ENCODE data around the gene PSMD4. TPM values are rescaled to one million over a fixed set of nuclear protein-coding genes. Genes with fewer than 3 reads are reported as not detected.

Gene PSMD4
- 92.5 and 96.8 TPM in 2 replicates for total RNA-seq

DNA sequence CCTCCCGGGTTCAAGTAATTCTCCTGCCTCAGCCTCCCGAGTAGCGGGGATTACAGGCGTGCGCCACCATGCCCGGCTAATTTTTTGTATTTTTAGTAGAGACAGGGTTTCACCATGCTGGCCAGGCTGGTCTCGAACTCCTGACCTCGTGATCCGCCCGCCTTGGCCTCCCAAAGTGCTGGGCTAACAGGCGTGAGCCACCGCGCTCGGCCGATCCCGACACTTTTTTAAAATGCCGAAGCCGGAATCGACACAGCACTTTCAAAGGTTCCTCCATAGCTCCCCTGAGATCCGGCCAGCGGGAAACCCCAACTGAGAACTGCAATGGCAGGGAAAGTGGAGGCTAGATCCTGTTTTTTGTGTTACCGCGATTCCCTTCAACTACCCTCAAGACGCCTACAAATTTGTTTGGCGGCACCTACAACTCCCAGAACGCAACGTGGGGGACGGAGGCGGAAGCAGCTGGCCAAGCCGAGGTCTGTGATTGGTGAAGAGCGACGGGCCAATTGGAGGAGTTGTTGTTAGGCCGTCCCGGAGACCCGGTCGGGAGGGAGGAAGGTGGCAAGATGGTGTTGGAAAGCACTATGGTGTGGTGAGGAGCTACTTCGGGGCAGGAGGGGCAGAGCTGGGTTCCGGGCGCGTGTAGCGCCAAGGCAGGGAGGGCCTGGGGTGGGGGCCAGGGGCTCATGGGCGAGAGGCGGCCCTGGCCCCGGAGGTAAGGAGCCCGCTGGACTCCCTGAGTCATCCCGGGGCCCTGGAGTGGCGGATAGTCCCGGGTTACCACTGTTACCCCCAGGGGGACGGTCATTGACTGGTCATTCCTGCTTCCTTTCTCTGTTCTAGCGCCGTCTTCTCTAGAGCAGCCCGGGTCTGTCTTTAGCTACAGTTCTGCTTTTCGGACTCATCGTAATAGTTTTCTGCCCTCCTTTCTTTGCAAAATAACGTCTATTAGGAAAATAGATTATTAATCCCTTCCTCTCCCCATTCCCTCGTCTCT is at the start of gene PSMD4:
Gene PSMD4 (plus strand): TSS at position 518 of the 997 bp plus-strand sequence. CDS start 49 bp downstream, at position 567.

DNA sequence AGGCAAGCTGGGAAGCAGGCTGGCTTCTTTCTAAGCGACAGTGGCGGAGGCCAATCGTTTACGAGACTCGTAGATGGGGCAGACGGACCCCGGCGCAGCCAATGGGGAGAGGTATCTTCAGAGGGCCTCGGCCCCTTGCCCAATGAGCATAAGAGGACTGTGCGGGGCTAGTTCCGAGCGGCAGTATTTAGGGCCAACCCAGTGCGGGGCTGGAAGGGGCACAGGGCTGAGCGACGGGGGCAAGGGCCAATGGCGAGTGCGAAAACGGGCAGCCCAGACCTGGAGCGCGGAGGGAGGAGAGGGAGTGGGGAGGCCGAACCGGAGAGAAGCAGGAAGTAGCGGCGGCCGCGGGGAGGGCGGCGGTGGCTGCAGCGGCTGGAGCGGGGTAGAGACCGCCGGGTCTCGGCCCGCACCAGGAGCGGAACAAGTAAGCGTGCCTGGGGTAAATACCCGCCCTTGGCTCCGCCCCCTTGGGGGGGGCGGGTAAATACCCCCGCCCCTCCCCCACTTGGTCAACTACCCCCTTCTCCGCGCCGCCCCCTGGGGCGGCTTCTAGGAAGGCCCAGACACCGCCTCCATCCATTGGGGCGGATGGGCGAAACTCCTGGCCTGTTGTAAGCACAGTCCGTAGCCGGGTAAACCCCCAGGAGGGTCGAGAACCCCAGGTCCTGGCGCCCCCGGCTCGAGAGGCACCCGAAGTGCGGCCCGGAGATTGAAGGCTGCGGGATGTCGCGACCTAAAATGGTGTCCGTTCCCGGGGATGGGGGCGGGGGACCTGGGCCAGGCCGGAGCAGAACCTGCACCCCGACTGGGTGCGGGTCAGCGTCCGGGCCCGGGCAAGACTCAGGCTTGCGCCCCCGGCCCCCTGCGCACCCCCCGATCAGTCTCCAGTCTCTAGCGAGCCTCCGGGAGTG is 27.7 kb downstream of the PSMD4 start, which contains the start of gene ZNF687:
Gene ZNF687 (plus strand): TSS at position 331 of the 914 bp plus-strand sequence. CDS start 3,993 bp downstream, outside the sequence.

Small RNAs within 50 kb of the gene (small RNA-seq; reads per million reads assigned to genes)
- gene RN7SL444P, result not detected

Other genes with a start within 250 kb of the PSMD4 start
- 20.4 and 21.1 TPM in 2 replicates for gene MINDY1, start 247.8 kb upstream of the PSMD4 start, total RNA-seq
- 9.1 and 10.4 TPM in 2 replicates for gene PRUNE1, start 246.3 kb upstream of the PSMD4 start, total RNA-seq
- gene BNIPL, start 218.1 kb upstream of the PSMD4 start, total RNA-seq, result under 0.01 and 0.12 TPM in 2 replicates
- 3.6 and 5.0 TPM in 2 replicates for gene C1orf56, start 207.0 kb upstream of the PSMD4 start, total RNA-seq
- 62.1 and 64.6 TPM in 2 replicates for gene CDC42SE1, start 195.1 kb upstream of the PSMD4 start, total RNA-seq
- gene MLLT11, start 194.3 kb upstream of the PSMD4 start, total RNA-seq, result 2.3 and 2.8 TPM in 2 replicates
- 18.8 and 19.3 TPM in 2 replicates for gene GABPB2, start 184.0 kb upstream of the PSMD4 start, total RNA-seq
- 5.4 and 5.5 TPM in 2 replicates for gene SEMA6C, start 108.1 kb upstream of the PSMD4 start, total RNA-seq
- not detected in 2 replicates for gene TNFAIP8L2, start 98.1 kb upstream of the PSMD4 start, total RNA-seq
- 7.0 and 8.7 TPM in 2 replicates for gene LYSMD1, start 88.8 kb upstream of the PSMD4 start, total RNA-seq
- gene SCNM1, start 88.6 kb upstream of the PSMD4 start, total RNA-seq, result 22.2 and 29.0 TPM in 2 replicates
- 0.81 and 1.6 TPM in 2 replicates for gene TMOD4, start 78.8 kb upstream of the PSMD4 start, total RNA-seq
- gene VPS72, start 64.5 kb upstream of the PSMD4 start, total RNA-seq, result 42.8 and 45.5 TPM in 2 replicates
- 117 and 146 TPM in 2 replicates for gene PIP5K1A, start 56.2 kb upstream of the PSMD4 start, total RNA-seq
- gene ZNF687, start 27.6 kb downstream of the PSMD4 start, total RNA-seq, result 23.3 and 27.4 TPM in 2 replicates
- 92.2 and 93.9 TPM in 2 replicates for gene PI4KB, start 72.7 kb downstream of the PSMD4 start, total RNA-seq
- 31.3 and 33.4 TPM in 2 replicates for gene RFX5, start 92.5 kb downstream of the PSMD4 start, total RNA-seq
- gene SELENBP1, start 118.0 kb downstream of the PSMD4 start, total RNA-seq, result 43.8 and 51.8 TPM in 2 replicates
- gene PSMB4, start 144.8 kb downstream of the PSMD4 start, total RNA-seq, result 204 and 248 TPM in 2 replicates
- 28.9 and 46.9 TPM in 2 replicates for gene POGZ, start 204.8 kb downstream of the PSMD4 start, total RNA-seq

All from hair follicle dermal papilla cell (primary cell).